ENCODE results near the gene ZNF791. TPM values are rescaled to one million over a fixed set of nuclear protein-coding genes. Genes with fewer than 3 reads are reported as not detected.
A peak's percentile ranks its signal among the peaks of the same experiment; 100 is the strongest.

Gene ZNF791
- total RNA-seq, 1 experiment from 2014 or later: 22.4 TPM

DNA sequence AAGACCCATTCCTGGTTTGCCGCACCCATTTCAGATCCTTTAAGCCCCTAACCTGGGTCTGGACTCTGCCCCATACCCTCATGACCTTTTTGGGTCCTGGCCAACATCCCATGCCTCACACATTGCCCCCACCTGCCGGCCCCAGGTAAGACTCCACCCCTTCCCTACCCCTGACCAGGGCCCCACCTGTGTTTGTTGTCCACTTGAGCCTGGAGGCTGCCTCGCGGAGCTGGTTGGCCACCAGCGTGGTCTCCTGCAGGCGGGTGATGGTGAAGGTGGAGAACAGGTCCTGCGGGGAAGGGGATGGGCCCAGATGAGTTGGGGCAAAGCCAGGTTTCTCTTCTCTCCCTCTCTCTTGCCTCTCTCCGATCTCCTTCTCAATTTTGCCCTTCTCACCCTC lies 36.3 kb downstream of the ZNF791 start:
- no peaks in the 10 kb centered on the region for H3K4me1 ChIP-seq (replicated peaks; ENCODE audit: insufficient read depth)
- intact Hi-C loops (cut with micrococcal nuclease; ENCODE audit: unreplicated experiment): no loop called here
- H3K36me3 ChIP-seq (ENCODE audit: low read depth): no peaks in the 10 kb centered on the region
- no peak overlapping the region for H3K27ac ChIP-seq
- no peaks in the 10 kb centered on the region for H3K9me3 ChIP-seq (ENCODE audit: insufficient read depth, low read depth)
- ChIA-PET CTCF (no interaction called here), POLR2A (ENCODE audit: unreplicated experiment) (no interaction called here)
- no peaks in the 10 kb centered on the region for H3K9me2 ChIP-seq (ENCODE audit: insufficient read depth)
- no TSS peak for BruUV-seq (replicated peaks)
- H3K27me3 ChIP-seq (ENCODE audit: insufficient read depth, low read depth): no peaks in the 10 kb centered on the region
- no peak overlapping the region for H3K4me2 ChIP-seq
- DNase-seq: no peak
- no peaks in the 10 kb centered on the region for H4K20me1 ChIP-seq (ENCODE audit: insufficient read depth)
- no peak overlapping the region for H3K4me3 ChIP-seq
- no peaks in the 10 kb centered on the region for H3K79me2 ChIP-seq (ENCODE audit: low read depth)
- no peaks in the 10 kb centered on the region; the same call in 1 of the 2 replicates for H3F3A ChIP-seq (ENCODE audit: insufficient read depth, low read depth)
- no peak overlapping the region for H2AFZ ChIP-seq
- TF ChIP-seq, protein P1, sequence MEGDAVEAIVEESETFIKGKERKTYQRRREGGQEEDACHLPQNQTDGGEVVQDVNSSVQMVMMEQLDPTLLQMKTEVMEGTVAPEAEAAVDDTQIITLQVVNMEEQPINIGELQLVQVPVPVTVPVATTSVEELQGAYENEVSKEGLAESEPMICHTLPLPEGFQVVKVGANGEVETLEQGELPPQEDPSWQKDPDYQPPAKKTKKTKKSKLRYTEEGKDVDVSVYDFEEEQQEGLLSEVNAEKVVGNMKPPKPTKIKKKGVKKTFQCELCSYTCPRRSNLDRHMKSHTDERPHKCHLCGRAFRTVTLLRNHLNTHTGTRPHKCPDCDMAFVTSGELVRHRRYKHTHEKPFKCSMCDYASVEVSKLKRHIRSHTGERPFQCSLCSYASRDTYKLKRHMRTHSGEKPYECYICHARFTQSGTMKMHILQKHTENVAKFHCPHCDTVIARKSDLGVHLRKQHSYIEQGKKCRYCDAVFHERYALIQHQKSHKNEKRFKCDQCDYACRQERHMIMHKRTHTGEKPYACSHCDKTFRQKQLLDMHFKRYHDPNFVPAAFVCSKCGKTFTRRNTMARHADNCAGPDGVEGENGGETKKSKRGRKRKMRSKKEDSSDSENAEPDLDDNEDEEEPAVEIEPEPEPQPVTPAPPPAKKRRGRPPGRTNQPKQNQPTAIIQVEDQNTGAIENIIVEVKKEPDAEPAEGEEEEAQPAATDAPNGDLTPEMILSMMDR (conservative IDR thresholded peaks at IDR 0.05): no peak
- TF ChIP-seq EZH2 (IDR thresholded peaks at IDR 0.05; ENCODE audit: low read depth): no peak

DNA sequence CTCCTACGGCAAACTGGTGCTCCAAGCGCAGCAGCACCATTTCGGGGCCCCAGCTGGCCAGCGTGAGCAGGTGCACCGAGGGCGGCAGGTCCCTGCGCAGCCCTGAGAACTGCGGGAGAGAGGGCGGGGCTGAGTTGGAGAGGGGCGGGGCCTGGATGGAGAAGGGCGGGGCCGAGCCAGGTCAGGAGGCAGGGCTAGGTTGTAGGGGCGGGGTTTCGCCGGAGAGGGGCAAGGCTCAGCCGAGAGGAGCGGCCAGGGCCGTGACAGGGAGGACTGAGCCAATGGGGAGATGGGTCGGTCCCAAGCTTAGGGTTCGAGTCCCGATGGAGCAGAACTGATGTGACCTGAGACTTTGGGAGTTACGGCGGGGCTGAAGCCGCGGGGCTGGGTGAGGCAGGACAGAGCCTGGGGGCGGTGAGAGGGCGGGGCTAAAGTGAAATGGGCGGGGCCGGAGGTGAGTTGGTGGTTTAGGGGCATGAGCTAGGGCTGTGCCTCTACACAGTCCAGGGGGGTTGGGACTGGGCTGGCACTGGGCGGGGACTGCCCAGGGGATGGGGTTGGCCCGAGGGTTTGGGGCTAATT lies 36.9 kb downstream of the ZNF791 start:
- H3K4me2 ChIP-seq: no peak overlapping the region
- CTCF ChIA-PET: no interaction called here
- no peaks in the 10 kb centered on the region for H3K4me1 ChIP-seq (replicated peaks; ENCODE audit: insufficient read depth)
- TF ChIP-seq, protein P1 (conservative IDR thresholded peaks at IDR 0.05): no peak
- no peak for TF ChIP-seq EZH2 (IDR thresholded peaks at IDR 0.05; ENCODE audit: low read depth)
- no peaks in the 10 kb centered on the region for H4K20me1 ChIP-seq (ENCODE audit: insufficient read depth)
- H3F3A ChIP-seq (ENCODE audit: insufficient read depth, low read depth): no peaks in the 10 kb centered on the region; the same call in 1 of the 2 replicates
- H3K27ac ChIP-seq: no peak overlapping the region
- DNase-seq: peak in 1 of 2 experiments; percentile 13
- no peaks in the 10 kb centered on the region for H3K79me2 ChIP-seq (ENCODE audit: low read depth)
- H3K36me3 ChIP-seq (ENCODE audit: low read depth): no peaks in the 10 kb centered on the region
- H2AFZ ChIP-seq: no peak overlapping the region
- intact Hi-C loops (cut with micrococcal nuclease; ENCODE audit: unreplicated experiment): no loop called here
- H3K4me3 ChIP-seq: no peak overlapping the region
- POLR2A ChIA-PET (ENCODE audit: unreplicated experiment): no interaction called here
- no peaks in the 10 kb centered on the region for H3K9me3 ChIP-seq (ENCODE audit: insufficient read depth, low read depth)
- H3K9me2 ChIP-seq (ENCODE audit: insufficient read depth): no peaks in the 10 kb centered on the region
- H3K27me3 ChIP-seq (ENCODE audit: insufficient read depth, low read depth): no peaks in the 10 kb centered on the region
- no TSS peak for BruUV-seq (replicated peaks)

DNA sequence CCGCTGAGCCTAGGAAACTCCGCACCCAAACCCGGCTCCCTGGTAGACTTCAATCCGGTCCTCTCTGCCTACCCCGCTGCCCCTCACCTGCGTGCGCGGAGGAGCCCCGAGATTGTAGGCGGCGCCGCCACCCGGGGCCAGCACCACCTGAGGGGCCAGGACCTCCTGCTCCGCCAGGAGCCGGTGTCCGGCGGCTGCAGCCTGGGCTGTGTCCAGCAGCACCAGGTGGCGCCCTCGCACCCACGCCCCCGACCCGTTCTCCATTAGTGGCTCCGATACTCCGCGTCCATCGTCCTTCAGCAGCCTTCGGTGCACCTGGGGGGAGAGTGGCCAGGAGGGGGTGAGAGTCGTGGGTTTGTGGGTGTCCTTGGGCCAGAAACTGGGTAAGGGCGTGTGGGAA lies 37.4 kb downstream of the ZNF791 start:
- BruUV-seq (replicated peaks): no TSS peak
- no peak overlapping the region for H3K4me2 ChIP-seq

More for the DNA sequence above, 37.4 kb downstream of the ZNF791 start:
- intact Hi-C loops (cut with micrococcal nuclease; ENCODE audit: unreplicated experiment): no loop called here
- no peaks in the 10 kb centered on the region for H3K9me3 ChIP-seq (ENCODE audit: insufficient read depth, low read depth)
- H3K27me3 ChIP-seq (ENCODE audit: insufficient read depth, low read depth): no peaks in the 10 kb centered on the region
- TF ChIP-seq, protein P1 (conservative IDR thresholded peaks at IDR 0.05): no peak
- H3K79me2 ChIP-seq (ENCODE audit: low read depth): no peaks in the 10 kb centered on the region
- no peaks in the 10 kb centered on the region; the same call in 1 of the 2 replicates for H3F3A ChIP-seq (ENCODE audit: insufficient read depth, low read depth)
- H2AFZ ChIP-seq: no peak overlapping the region
- H3K9me2 ChIP-seq (ENCODE audit: insufficient read depth): no peaks in the 10 kb centered on the region
- no peaks in the 10 kb centered on the region for H3K4me1 ChIP-seq (replicated peaks; ENCODE audit: insufficient read depth)
- no peak overlapping the region for H3K4me3 ChIP-seq
- no peaks in the 10 kb centered on the region for H3K36me3 ChIP-seq (ENCODE audit: low read depth)
- H3K27ac ChIP-seq: no peak overlapping the region
- ChIA-PET CTCF (interaction anchor here (0.6 kb wide), 1 partner anchor 1225 kb away, joined by 6 read pairs; no protein-coding TSS in a partner anchor), POLR2A (ENCODE audit: unreplicated experiment) (no interaction called here)
- DNase-seq: no peak
- no peaks in the 10 kb centered on the region for H4K20me1 ChIP-seq (ENCODE audit: insufficient read depth)

All from PC-9 (cell line).